ENCODE data around the gene ANKRD31. TPM values are rescaled to one million over a fixed set of nuclear protein-coding genes. Genes with fewer than 3 reads are reported as not detected.
"Not testable (repeated sequence)": the region's sequence is repeated elsewhere in the genome, so short reads cannot be mapped to it uniquely, and the experiment has no call there.

Gene ANKRD31
- total RNA-seq, 1 donor from 2014 or later, result 0.07 TPM

GRCh38 chr5:75275147-75275546, 38.5 kb upstream of the ANKRD31 start:
- H3K36me3 ChIP-seq (ENCODE audit: insufficient read depth, low read length), result no peaks in the 10 kb centered on the region
- FAIRE-seq (no peak), DNase-seq (ENCODE audit: low read depth) (no peak)
- no peaks in the 10 kb centered on the region for H3K27me3 ChIP-seq (ENCODE audit: insufficient read depth, low read length)
- H2AFZ ChIP-seq (ENCODE audit: low read depth, low read length), result no peak overlapping the region
- Mint-ChIP-seq H3K36me3 (ENCODE audit: low read depth, unreplicated experiment) (no peaks in the 10 kb centered on the region), H3K27me3 (ENCODE audit: low read depth, unreplicated experiment) (no peaks in the 10 kb centered on the region), H3K9me3 (ENCODE audit: unreplicated experiment) (peaks cover 8% of the 10 kb centered on the region), H3K4me1 (ENCODE audit: low read depth, unreplicated experiment) (peaks cover 8% of the 10 kb centered on the region), H3K27ac (ENCODE audit: unreplicated experiment) (no peak overlapping the region), H3K4me3 (ENCODE audit: unreplicated experiment) (no peak overlapping the region)
- no peak overlapping the region for H3K9ac ChIP-seq (ENCODE audit: low read length)
- no peaks in the 10 kb centered on the region for H4K20me1 ChIP-seq (ENCODE audit: insufficient read depth, low read length)
- H3K4me1 ChIP-seq (ENCODE audit: insufficient read depth, low read length), result no peaks in the 10 kb centered on the region
- no peak overlapping the region for H3K4me3 ChIP-seq (ENCODE audit: insufficient read depth, low read depth, low read length)
- H3K9me3 ChIP-seq (ENCODE audit: insufficient read depth, low read depth, low read length), result no peaks in the 10 kb centered on the region
- H3K4me2 ChIP-seq (ENCODE audit: low read length), result no peak overlapping the region
- no peak overlapping the region for H3K27ac ChIP-seq (ENCODE audit: low read depth, low read length)
- no peaks in the 10 kb centered on the region for H3K79me2 ChIP-seq (ENCODE audit: insufficient read depth, low read length)
- TF ChIP-seq, protein P1, sequence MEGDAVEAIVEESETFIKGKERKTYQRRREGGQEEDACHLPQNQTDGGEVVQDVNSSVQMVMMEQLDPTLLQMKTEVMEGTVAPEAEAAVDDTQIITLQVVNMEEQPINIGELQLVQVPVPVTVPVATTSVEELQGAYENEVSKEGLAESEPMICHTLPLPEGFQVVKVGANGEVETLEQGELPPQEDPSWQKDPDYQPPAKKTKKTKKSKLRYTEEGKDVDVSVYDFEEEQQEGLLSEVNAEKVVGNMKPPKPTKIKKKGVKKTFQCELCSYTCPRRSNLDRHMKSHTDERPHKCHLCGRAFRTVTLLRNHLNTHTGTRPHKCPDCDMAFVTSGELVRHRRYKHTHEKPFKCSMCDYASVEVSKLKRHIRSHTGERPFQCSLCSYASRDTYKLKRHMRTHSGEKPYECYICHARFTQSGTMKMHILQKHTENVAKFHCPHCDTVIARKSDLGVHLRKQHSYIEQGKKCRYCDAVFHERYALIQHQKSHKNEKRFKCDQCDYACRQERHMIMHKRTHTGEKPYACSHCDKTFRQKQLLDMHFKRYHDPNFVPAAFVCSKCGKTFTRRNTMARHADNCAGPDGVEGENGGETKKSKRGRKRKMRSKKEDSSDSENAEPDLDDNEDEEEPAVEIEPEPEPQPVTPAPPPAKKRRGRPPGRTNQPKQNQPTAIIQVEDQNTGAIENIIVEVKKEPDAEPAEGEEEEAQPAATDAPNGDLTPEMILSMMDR (IDR thresholded peaks at IDR 0.05; ENCODE audit: insufficient read depth, low read depth, low read length), result no peak
- no peak for TF ChIP-seq EZH2 (IDR thresholded peaks at IDR 0.05; ENCODE audit: insufficient read depth, low read length)

DNA sequence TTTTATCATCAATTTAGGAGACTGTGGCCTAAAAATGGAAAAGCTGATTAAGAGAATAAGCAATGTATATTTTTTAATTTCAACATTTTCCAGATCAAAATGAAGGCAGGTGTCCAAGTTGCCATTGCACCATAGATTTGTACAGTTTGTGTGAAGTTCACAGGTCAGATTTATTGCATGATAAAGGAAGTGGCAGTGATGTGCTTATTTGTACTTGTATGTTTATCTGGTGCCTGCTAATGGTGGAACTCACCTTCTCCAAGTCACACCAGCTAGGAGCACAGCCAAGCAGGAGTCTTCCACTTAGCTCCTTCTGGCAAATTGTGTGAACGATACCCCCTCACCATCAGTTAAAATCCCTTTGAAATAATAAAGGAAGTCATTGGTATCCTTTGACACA, 37.8 kb upstream of the ANKRD31 start:
- Histone ChIP-seq H3K4me3 (ENCODE audit: insufficient read depth, low read depth, low read length) (no peak overlapping the region), H2AFZ (ENCODE audit: low read depth, low read length) (no peak overlapping the region), H3K4me1 (ENCODE audit: insufficient read depth, low read length) (no peaks in the 10 kb centered on the region), H3K9ac (ENCODE audit: low read length) (no peak overlapping the region), H3K36me3 (ENCODE audit: insufficient read depth, low read length) (no peaks in the 10 kb centered on the region), H3K79me2 (ENCODE audit: insufficient read depth, low read length) (no peaks in the 10 kb centered on the region), H3K27me3 (ENCODE audit: insufficient read depth, low read length) (no peaks in the 10 kb centered on the region), H3K4me2 (ENCODE audit: low read length) (no peak overlapping the region), H3K9me3 (ENCODE audit: insufficient read depth, low read depth, low read length) (no peaks in the 10 kb centered on the region), H4K20me1 (ENCODE audit: insufficient read depth, low read length) (no peaks in the 10 kb centered on the region), H3K27ac (ENCODE audit: low read depth, low read length) (no peak overlapping the region)
- FAIRE-seq (no peak), DNase-seq (ENCODE audit: low read depth) (no peak)
- TF ChIP-seq EZH2 (IDR thresholded peaks at IDR 0.05; ENCODE audit: insufficient read depth, low read length), result no peak
- TF ChIP-seq, protein P1 (IDR thresholded peaks at IDR 0.05; ENCODE audit: insufficient read depth, low read depth, low read length), result no peak
- Mint-ChIP-seq H3K9me3 (ENCODE audit: unreplicated experiment) (peaks cover 8% of the 10 kb centered on the region), H3K4me3 (ENCODE audit: unreplicated experiment) (no peak overlapping the region), H3K4me1 (ENCODE audit: low read depth, unreplicated experiment) (peaks cover 8% of the 10 kb centered on the region), H3K27me3 (ENCODE audit: low read depth, unreplicated experiment) (no peaks in the 10 kb centered on the region), H3K27ac (ENCODE audit: unreplicated experiment) (no peak overlapping the region), H3K36me3 (ENCODE audit: low read depth, unreplicated experiment) (no peaks in the 10 kb centered on the region)

- H3K27ac Mint-ChIP-seq (ENCODE audit: unreplicated experiment); H3K27ac ChIP-seq (ENCODE audit: low read depth, low read length); H3K27me3 Mint-ChIP-seq (ENCODE audit: low read depth, unreplicated experiment); H3K4me3 ChIP-seq (ENCODE audit: insufficient read depth, low read depth, low read length); H2AFZ ChIP-seq (ENCODE audit: low read depth, low read length); H3K4me1 ChIP-seq (ENCODE audit: insufficient read depth, low read length); H3K4me2 ChIP-seq (ENCODE audit: low read length); H3K4me1 Mint-ChIP-seq (ENCODE audit: low read depth, unreplicated experiment); H4K20me1 ChIP-seq (ENCODE audit: insufficient read depth, low read length); DNase-seq (ENCODE audit: low read depth); H3K9ac ChIP-seq (ENCODE audit: low read length); H3K79me2 ChIP-seq (ENCODE audit: insufficient read depth, low read length); H3K9me3 ChIP-seq (ENCODE audit: insufficient read depth, low read depth, low read length); H3K36me3 Mint-ChIP-seq (ENCODE audit: low read depth, unreplicated experiment); H3K27me3 ChIP-seq (ENCODE audit: insufficient read depth, low read length); H3K36me3 ChIP-seq (ENCODE audit: insufficient read depth, low read length); H3K4me3 Mint-ChIP-seq (ENCODE audit: unreplicated experiment); FAIRE-seq: not testable (repeated sequence)
- H3K9me3 Mint-ChIP-seq (ENCODE audit: unreplicated experiment), result peaks cover 10% of the 10 kb centered on the region
Observed at GRCh38 chr5:75270605-75271004, 33.9 kb upstream of the ANKRD31 start.

Measured in astrocyte (in vitro differentiated cells and primary cell).